Measurements from ENCODE around the gene MLYCD.

MLYCD gene

GRCh38 chr16:83900571-83900970, 1.7 kb downstream of the MLYCD start:
- Histone ChIP-seq H3K4me3 (ENCODE audit: low read length) (no peak overlapping the region), H3K9me3 (ENCODE audit: control insufficient read depth, low read length) (no peaks in the 10 kb centered on the region), H3K27me3 (ENCODE audit: control insufficient read depth, insufficient read depth, low read length) (no peaks in the 10 kb centered on the region), H3K4me1 (ENCODE audit: control insufficient read depth, insufficient read depth, low read length) (peaks cover 4% of the 10 kb centered on the region), H3K9ac (ENCODE audit: low read length) (no peak overlapping the region), H3K36me3 (ENCODE audit: control insufficient read depth, insufficient read depth, low read length) (no peaks in the 10 kb centered on the region)

DNA sequence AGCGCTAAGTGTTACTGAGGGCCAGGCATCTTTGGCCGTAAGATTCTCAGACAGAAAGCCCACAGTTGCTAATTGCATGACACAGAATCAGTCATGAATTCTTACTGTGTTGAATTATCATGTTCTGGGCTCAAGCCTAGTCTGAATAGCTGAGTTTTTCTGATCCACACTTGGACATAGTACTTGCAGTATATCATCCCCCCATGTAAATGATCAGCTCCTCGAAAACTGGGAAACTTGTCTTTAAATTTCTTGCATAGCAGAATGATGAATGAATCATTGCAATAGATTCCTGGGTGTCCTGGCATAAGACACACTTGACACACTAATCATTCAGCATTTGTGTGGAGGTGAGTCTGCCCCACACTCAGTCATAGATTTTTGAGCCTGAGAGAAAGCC, 2.2 kb downstream of the MLYCD start:
- H3K9me3 ChIP-seq (ENCODE audit: control insufficient read depth, low read length) = no peaks in the 10 kb centered on the region
- H3K9ac ChIP-seq (ENCODE audit: low read length) = no peak overlapping the region
- H3K4me1 ChIP-seq (ENCODE audit: control insufficient read depth, insufficient read depth, low read length) = peaks cover 4% of the 10 kb centered on the region
- H3K36me3 ChIP-seq (ENCODE audit: control insufficient read depth, insufficient read depth, low read length) = no peaks in the 10 kb centered on the region
- no peak overlapping the region for H3K4me3 ChIP-seq (ENCODE audit: low read length)
- H3K27me3 ChIP-seq (ENCODE audit: control insufficient read depth, insufficient read depth, low read length) = no peaks in the 10 kb centered on the region

GRCh38 chr16:83903751-83904150, 4.8 kb downstream of the MLYCD start:
- H3K27me3 ChIP-seq (ENCODE audit: control insufficient read depth, insufficient read depth, low read length) = no peaks in the 10 kb centered on the region
- H3K4me1 ChIP-seq (ENCODE audit: control insufficient read depth, insufficient read depth, low read length) = no peaks in the 10 kb centered on the region
- no peak overlapping the region for H3K4me3 ChIP-seq (ENCODE audit: low read length)
- no peaks in the 10 kb centered on the region for H3K36me3 ChIP-seq (ENCODE audit: control insufficient read depth, insufficient read depth, low read length)
- H3K9ac ChIP-seq (ENCODE audit: low read length) = no peak overlapping the region
- H3K9me3 ChIP-seq (ENCODE audit: control insufficient read depth, low read length) = no peaks in the 10 kb centered on the region

GRCh38 chr16:83906683-83907082, 7.8 kb downstream of the MLYCD start:
- H3K4me1 ChIP-seq (ENCODE audit: control insufficient read depth, insufficient read depth, low read length) = no peaks in the 10 kb centered on the region
- H3K27me3 ChIP-seq (ENCODE audit: control insufficient read depth, insufficient read depth, low read length) = no peaks in the 10 kb centered on the region
- H3K36me3 ChIP-seq (ENCODE audit: control insufficient read depth, insufficient read depth, low read length) = no peaks in the 10 kb centered on the region
- no peaks in the 10 kb centered on the region for H3K9me3 ChIP-seq (ENCODE audit: control insufficient read depth, low read length)
- no peak overlapping the region for H3K4me3 ChIP-seq (ENCODE audit: low read length)
- H3K9ac ChIP-seq (ENCODE audit: low read length) = no peak overlapping the region

DNA sequence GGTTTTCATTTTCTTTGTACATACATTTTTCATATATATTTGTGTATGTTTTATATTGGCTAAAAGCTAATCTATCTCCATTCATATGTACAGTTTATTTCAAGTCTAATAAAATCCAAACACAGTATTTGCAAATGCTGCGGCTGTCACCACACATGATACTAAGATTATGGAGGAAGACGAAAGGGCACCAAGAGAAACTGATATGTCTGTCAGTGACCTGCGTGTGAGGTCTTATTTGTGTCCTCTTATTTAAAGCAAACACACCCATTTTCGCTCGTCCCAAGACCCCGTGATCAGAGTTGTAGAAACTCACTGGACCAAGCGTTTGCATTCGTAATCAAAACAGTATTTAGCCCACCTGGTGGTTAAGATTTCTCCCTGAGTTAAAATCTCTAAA, 8.2 kb downstream of the MLYCD start:
- H3K9ac ChIP-seq (ENCODE audit: low read length) = no peak overlapping the region
- H3K27me3 ChIP-seq (ENCODE audit: control insufficient read depth, insufficient read depth, low read length) = no peaks in the 10 kb centered on the region
- H3K4me1 ChIP-seq (ENCODE audit: control insufficient read depth, insufficient read depth, low read length) = no peaks in the 10 kb centered on the region
- H3K36me3 ChIP-seq (ENCODE audit: control insufficient read depth, insufficient read depth, low read length) = no peaks in the 10 kb centered on the region
- H3K9me3 ChIP-seq (ENCODE audit: control insufficient read depth, low read length) = no peaks in the 10 kb centered on the region
- no peak overlapping the region for H3K4me3 ChIP-seq (ENCODE audit: low read length)

DNA sequence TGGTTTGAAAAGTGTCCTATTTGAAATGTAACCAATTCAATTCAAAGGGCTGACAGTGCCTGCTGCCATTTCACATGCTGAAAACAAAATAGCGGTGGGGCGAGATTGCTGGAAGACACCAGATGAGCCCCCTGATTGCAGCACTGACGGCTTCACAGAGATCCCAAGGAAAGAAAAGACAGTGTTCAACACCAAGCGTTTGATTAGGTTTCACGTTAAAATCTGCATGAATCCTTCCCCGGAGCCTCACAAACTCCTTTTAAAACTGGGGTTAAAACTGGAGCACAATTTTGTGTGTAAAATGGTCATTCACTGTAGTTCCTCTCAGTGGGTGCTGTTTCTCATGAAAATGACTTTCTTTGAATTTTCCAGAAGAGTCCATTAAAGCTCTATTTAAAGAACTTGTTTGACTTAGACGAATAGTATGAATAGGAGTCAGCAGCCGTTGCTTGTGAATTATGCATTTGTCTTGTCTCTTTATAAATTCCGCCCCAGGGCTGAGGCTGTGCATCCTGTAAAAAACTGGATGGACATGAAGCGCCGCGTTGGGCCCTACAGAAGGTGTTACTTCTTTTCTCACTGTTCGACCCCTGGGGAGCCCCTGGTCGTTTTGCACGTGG, 8.8 kb downstream of the MLYCD start:
- no peaks in the 10 kb centered on the region for H3K9me3 ChIP-seq (ENCODE audit: control insufficient read depth, low read length)
- no peaks in the 10 kb centered on the region for H3K4me1 ChIP-seq (ENCODE audit: control insufficient read depth, insufficient read depth, low read length)
- H3K9ac ChIP-seq (ENCODE audit: low read length) = no peak overlapping the region
- no peaks in the 10 kb centered on the region for H3K36me3 ChIP-seq (ENCODE audit: control insufficient read depth, insufficient read depth, low read length)
- H3K4me3 ChIP-seq (ENCODE audit: low read length) = no peak overlapping the region
- no peaks in the 10 kb centered on the region for H3K27me3 ChIP-seq (ENCODE audit: control insufficient read depth, insufficient read depth, low read length)

GRCh38 chr16:83908798-83909197, 9.9 kb downstream of the MLYCD start:
- no peak overlapping the region for H3K9ac ChIP-seq (ENCODE audit: low read length)
- H3K36me3 ChIP-seq (ENCODE audit: control insufficient read depth, insufficient read depth, low read length) = no peaks in the 10 kb centered on the region
- no peaks in the 10 kb centered on the region for H3K9me3 ChIP-seq (ENCODE audit: control insufficient read depth, low read length)
- no peaks in the 10 kb centered on the region for H3K27me3 ChIP-seq (ENCODE audit: control insufficient read depth, insufficient read depth, low read length)
- no peak overlapping the region for H3K4me3 ChIP-seq (ENCODE audit: low read length)
- no peaks in the 10 kb centered on the region for H3K4me1 ChIP-seq (ENCODE audit: control insufficient read depth, insufficient read depth, low read length)

DNA sequence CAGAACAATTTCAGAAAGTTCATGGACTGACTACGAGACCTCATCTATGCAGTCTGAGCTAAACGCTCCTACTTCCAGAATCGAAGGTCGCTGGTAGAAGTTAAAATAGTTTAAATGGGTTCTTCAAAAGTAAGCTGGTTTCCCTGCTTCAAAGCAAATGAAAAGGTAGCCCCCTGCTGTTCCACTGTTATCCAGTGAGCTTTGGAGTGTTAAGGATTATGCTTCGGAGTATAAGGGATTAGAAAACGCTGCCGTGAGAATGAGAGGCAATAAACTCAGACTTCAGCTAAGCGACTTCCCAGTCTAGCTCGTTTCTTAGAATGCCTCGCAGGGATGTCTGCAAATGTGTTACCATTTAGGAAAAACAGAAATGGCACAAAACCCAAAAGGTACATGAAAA, 12.4 kb downstream of the MLYCD start:
- peaks cover 5% of the 10 kb centered on the region for H3K36me3 ChIP-seq (ENCODE audit: control insufficient read depth, insufficient read depth, low read length)

DNA sequence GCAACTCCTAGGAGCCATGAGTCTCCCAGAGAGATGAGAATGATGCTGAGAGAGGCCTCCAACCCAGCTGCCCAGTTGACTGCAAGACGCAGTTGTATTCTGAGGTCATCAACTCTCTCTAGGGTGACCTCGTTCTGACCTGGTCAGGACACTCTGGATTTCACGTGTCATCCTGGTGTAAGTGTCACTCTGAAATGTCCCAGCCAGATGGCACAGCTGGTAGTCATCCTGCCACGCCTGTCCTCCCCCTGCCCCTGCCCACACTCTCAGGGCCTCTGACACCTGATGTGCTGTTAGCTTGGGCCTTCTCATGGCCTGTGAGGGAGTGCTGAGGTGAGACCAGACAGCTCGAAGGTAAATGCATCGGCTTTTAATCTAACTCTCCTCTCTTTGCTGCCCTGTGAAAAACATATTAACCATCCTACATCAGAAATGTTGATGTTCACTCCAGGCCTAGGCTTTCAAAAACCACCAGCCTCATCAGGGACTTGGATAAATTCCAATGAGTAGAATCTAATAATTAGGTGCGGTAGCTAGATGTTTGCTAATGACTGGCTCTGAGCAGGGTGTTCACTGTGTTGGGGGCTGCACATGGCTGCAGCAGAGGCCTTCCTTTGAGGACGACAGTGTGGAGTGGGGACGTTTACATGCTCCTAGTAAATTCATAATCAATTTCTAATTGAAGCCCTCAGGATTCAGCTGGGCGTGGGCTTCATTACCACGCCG, 13.8 kb downstream of the MLYCD start:
- H3K4me3 ChIP-seq (ENCODE audit: low read length) = no peak overlapping the region
- H3K27me3 ChIP-seq (ENCODE audit: control insufficient read depth, insufficient read depth, low read length) = no peaks in the 10 kb centered on the region
- no peaks in the 10 kb centered on the region for H3K9me3 ChIP-seq (ENCODE audit: control insufficient read depth, low read length)
- H3K36me3 ChIP-seq (ENCODE audit: control insufficient read depth, insufficient read depth, low read length) = peaks cover 5% of the 10 kb centered on the region
- H3K4me1 ChIP-seq (ENCODE audit: control insufficient read depth, insufficient read depth, low read length) = no peaks in the 10 kb centered on the region
- H3K9ac ChIP-seq (ENCODE audit: low read length) = no peak overlapping the region

More for the DNA sequence above, 12.4 kb downstream of the MLYCD start:
- Histone ChIP-seq H3K27me3 (ENCODE audit: control insufficient read depth, insufficient read depth, low read length) (no peaks in the 10 kb centered on the region), H3K9ac (ENCODE audit: low read length) (no peak overlapping the region), H3K9me3 (ENCODE audit: control insufficient read depth, low read length) (no peaks in the 10 kb centered on the region), H3K4me1 (ENCODE audit: control insufficient read depth, insufficient read depth, low read length) (no peaks in the 10 kb centered on the region), H3K4me3 (ENCODE audit: low read length) (no peak overlapping the region)

GRCh38 chr16:83913245-83913633, 14.3 kb downstream of the MLYCD start:
- Histone ChIP-seq H3K9me3 (ENCODE audit: control insufficient read depth, low read length) (no peaks in the 10 kb centered on the region), H3K4me1 (ENCODE audit: control insufficient read depth, insufficient read depth, low read length) (no peaks in the 10 kb centered on the region), H3K27me3 (ENCODE audit: control insufficient read depth, insufficient read depth, low read length) (no peaks in the 10 kb centered on the region), H3K4me3 (ENCODE audit: low read length) (no peak overlapping the region), H3K36me3 (ENCODE audit: control insufficient read depth, insufficient read depth, low read length) (peaks cover 5% of the 10 kb centered on the region), H3K9ac (ENCODE audit: low read length) (no peak overlapping the region)

DNA sequence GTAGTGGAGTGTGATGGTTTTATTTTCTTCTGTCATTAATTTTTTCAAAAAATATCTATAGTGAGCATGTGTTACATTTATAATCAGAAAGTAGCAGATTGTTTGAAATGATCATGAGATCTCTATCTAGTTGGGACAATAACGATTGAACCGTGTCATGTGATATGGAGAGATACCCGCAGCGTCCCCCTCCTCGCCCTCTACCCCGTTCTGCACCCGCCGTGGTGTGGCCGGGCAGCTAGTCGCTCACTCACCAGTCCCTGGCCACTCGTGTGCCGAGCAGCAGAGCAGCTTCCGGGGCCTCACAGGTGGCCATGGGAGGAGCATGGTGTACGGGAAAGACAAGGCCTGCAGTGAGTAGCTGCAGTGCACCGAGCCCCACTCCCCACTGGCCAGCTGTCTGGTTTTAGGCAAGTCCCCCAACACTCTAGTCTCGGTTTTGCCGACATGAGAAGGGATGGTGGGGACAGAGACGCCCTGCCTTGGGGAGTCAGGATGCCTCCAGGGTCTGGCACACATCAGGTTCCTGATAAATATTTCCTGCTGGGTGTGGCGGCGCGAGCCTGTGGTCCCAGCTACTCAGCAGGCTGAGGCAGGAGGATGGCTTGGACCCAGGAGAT, 15.3 kb downstream of the MLYCD start:
- Histone ChIP-seq H3K4me3 (ENCODE audit: low read length) (no peak overlapping the region), H3K27me3 (ENCODE audit: control insufficient read depth, insufficient read depth, low read length) (no peaks in the 10 kb centered on the region), H3K36me3 (ENCODE audit: control insufficient read depth, insufficient read depth, low read length) (peaks cover 12% of the 10 kb centered on the region), H3K9ac (ENCODE audit: low read length) (no peak overlapping the region), H3K4me1 (ENCODE audit: control insufficient read depth, insufficient read depth, low read length) (no peaks in the 10 kb centered on the region), H3K9me3 (ENCODE audit: control insufficient read depth, low read length) (no peaks in the 10 kb centered on the region)

- H3K9me3 ChIP-seq (ENCODE audit: control insufficient read depth, low read length) = no peaks in the 10 kb centered on the region
- H3K4me1 ChIP-seq (ENCODE audit: control insufficient read depth, insufficient read depth, low read length) = no peaks in the 10 kb centered on the region
- H3K36me3 ChIP-seq (ENCODE audit: control insufficient read depth, insufficient read depth, low read length) = peaks cover 13% of the 10 kb centered on the region
- H3K27me3 ChIP-seq (ENCODE audit: control insufficient read depth, insufficient read depth, low read length) = no peaks in the 10 kb centered on the region
- H3K9ac ChIP-seq (ENCODE audit: low read length) = no peak overlapping the region
- H3K4me3 ChIP-seq (ENCODE audit: low read length) = no peak overlapping the region
Measured at GRCh38 chr16:83915081-83915480, 16.2 kb downstream of the MLYCD start.
